Ovary (tissue), 9 donors: ENCODE data around the gene MRRF. TPM values are rescaled to one million over a fixed set of nuclear protein-coding genes. Genes with fewer than 3 reads are reported as not detected.

ENCODE experiments used
- DNase-seq, 5 donors: peaks; one replicate each; pipeline ENCODE4 v3.0.0-alpha.2; 2019 to 2020
- H3K27ac ChIP-seq, 2 donors: fragments of 200-600 bp; one replicate each; pipeline versions ENCODE4 v1.5.1 to v1.8.0; 2019 to 2022
- H3K27me3 ChIP-seq: fragments of 200-600 bp; one replicate; pipeline ENCODE4 v1.8.0; 2022
- H3K36me3 ChIP-seq: fragments of 200-600 bp; sonication (generic); one replicate; pipeline ENCODE4 v1.5.1; 2019
- H3K4me1 ChIP-seq: one replicate; pipeline ENCODE4 v1.8.1; 2013; ENCODE audit warnings: mild to moderate bottlenecking, moderate library complexity; ENCODE audit not compliant: insufficient read depth
- H3K4me3 ChIP-seq: fragments of 200-600 bp; sonication (generic); one replicate; pipeline ENCODE4 v1.5.1; 2017
- H3K9me3 ChIP-seq, 2 donors: fragments of 200-600 bp in 1 of 2; sonication (generic) in 1 of 2; one replicate each; pipeline versions ENCODE4 v1.5.1 to v1.8.1; 2013 to 2019; ENCODE audit warnings: mild to moderate bottlenecking in 1 of 2, moderate library complexity in 1 of 2
- CTCF ChIP-seq, 3 donors: fragments of 450-650 bp in 2 of 3; fragments of 200-600 bp in 1 of 3; IDR thresholded peaks; one replicate each; pipeline versions ENCODE4 v1.5.1 to v1.8.0; 2016 to 2022; ENCODE audit warnings: antibody characterized with exemption in 3 of 3, mild to moderate bottlenecking in 1 of 3
- EP300 ChIP-seq: sonication (generic); formaldehyde crosslinking; IDR thresholded peaks from one replicate; pipeline ENCODE4 v1.6.1; 2017; ENCODE audit warnings: antibody characterized with exemption
- POLR2A ChIP-seq: fragments of 450-650 bp; IDR thresholded peaks from one replicate; pipeline ENCODE4 v1.6.1; 2017; ENCODE audit warnings: antibody characterized with exemption, mild to moderate bottlenecking, moderate library complexity
- WGBS, 3 donors: extraction: QIAGEN DNeasy Blood & Tissue Kit in 1 of 3; methylation state at CpG; one replicate each; pipeline versions ENCODE4 v1.1.5 to v1.1.7; 2013 to 2017; 5-methylcytosine and 5-hydroxymethylcytosine counted together
- intact Hi-C, 4 donors: fragments of 100-400 bp; cut with DNase I; formaldehyde crosslinking; loops; one replicate each; pipeline versions ENCODE4 v1.11.0 to v1.15.1; 2022 to 2023
- polyA plus RNA-seq, 2 donors: library from polyadenylated mRNA; stranded (reverse); fragments of 200-250 nt in 1 of 2; fragments of 350-450 nt in 1 of 2; fragmentation: Illumina TruSeq in 1 of 2; extraction: RNeasy Lipid Tissue Mini Kit (QIAGEN cat#74804) in 1 of 2; gene quantifications; one replicate each; pipeline ENCODE4 v1.2.3, GENCODE V29; 2013 to 2014
- small RNA-seq: library from RNA; depleted of rRNA; stranded (forward); fragments of <200 nt; gene quantifications from one replicate; pipeline ENCODE3, GENCODE V24; 2016
- total RNA-seq, 7 donors: library from RNA; depleted of rRNA in 2 of 7; stranded (reverse); fragments of >200 nt in 2 of 7; fragmentation: NEBNext Ultra II Directional in 3 of 7; extraction: Animal tissue kit (Norgen Biotek cat#: 25700) in 3 of 7; gene quantifications; one replicate each; pipeline versions ENCODE4 v1.1.0 to v1.2.4, GENCODE V29; 2016 to 2023
- donor health status: DM: no; HTN: no; CAD: no; lungs with moderate emphysema.
- donor health status: DM: no; HTN: no; CAD: no.
- donor health status: Bipolar disorder and iron deficiency.
- donor health status: DM: yes; HTN: yes; CAD: no.
- donor health status: DM: no; HTN: no; CAD: no.
- donor health status: DM: yes; HTN: yes; CAD: no.

The MRRF gene
- total and polyA plus RNA-seq, 9 donors = 15.6 to 29.8 (median 22.2) TPM

GRCh38 chr9:122380293-122380692 lies 115.6 kb downstream of the MRRF start:
- Histone ChIP-seq H3K36me3 (no peaks in the 10 kb centered on the region), H3K27ac (no peak overlapping the region), H3K27me3 (no peaks in the 10 kb centered on the region), H3K4me1 (peaks cover 9% of the 10 kb centered on the region), H3K9me3 (no peaks in the 10 kb centered on the region), H3K4me3 (no peak overlapping the region)
- intact Hi-C loops = no loop called here
- DNase-seq = no peak
- TF ChIP-seq EP300 = no peak
- no peak for TF ChIP-seq POLR2A
- TF ChIP-seq CTCF (IDR thresholded peaks at IDR 0.05) = no peak
- WGBS, 3 donors = 91 to 96% (median 94%) methylated on average over 4 of the region's 4 CpGs

Small RNAs within 50 kb of the gene (small RNA-seq; reads per million reads assigned to genes)
- gene AL162424.1 = not detected

Other genes starting within 250 kb of the MRRF start
- 10 to 100 TPM in 3 of 7 donors, 1 to 10 TPM in 4; 7.5 to 13.5 (median 9.2) TPM for gene TTLL11, start 171.6 kb upstream of the MRRF start, total RNA-seq
- gene TTLL11, start 171.6 kb upstream of the MRRF start, polyA plus RNA-seq = 10 to 100 TPM in 1 of 2 donors, 1 to 10 TPM in 1; 6.1 to 10.4 TPM
- gene NDUFA8, start 105.1 kb upstream of the MRRF start, total RNA-seq = 10 to 100 TPM; 17.2 to 37.6 (median 32.0) TPM
- gene NDUFA8, start 105.1 kb upstream of the MRRF start, polyA plus RNA-seq = 10 to 100 TPM; 49.8 to 88.0 TPM
- gene MORN5, start 105.0 kb upstream of the MRRF start, total RNA-seq = 10 to 100 TPM in 1 of 7 donors, 1 to 10 TPM in 2, under 1 TPM in 2, not detected in 2; 0.63 to 25.4 (median 1.6) TPM
- gene MORN5, start 105.0 kb upstream of the MRRF start, polyA plus RNA-seq = 1 to 10 TPM in 1 of 2 donors, under 1 TPM in 1; 0.86 to 3.0 TPM
- 1 to 10 TPM in 6 of 7 donors, under 1 TPM in 1; 0.46 to 8.8 (median 2.1) TPM for gene LHX6, start 35.9 kb upstream of the MRRF start, total RNA-seq
- 1 to 10 TPM; 5.0 to 6.6 TPM for gene LHX6, start 35.9 kb upstream of the MRRF start, polyA plus RNA-seq
- 10 to 100 TPM in 6 of 7 donors, 1 to 10 TPM in 1; 8.3 to 23.7 (median 17.0) TPM for gene RBM18, start within 50 bp of the MRRF start, total RNA-seq
- gene RBM18, start within 50 bp of the MRRF start, polyA plus RNA-seq = 10 to 100 TPM in 1 of 2 donors, 1 to 10 TPM in 1; 9.5 to 25.0 TPM
- 10 to 100 TPM in 1 of 7 donors, 1 to 10 TPM in 6; 1.4 to 37.1 (median 7.0) TPM for gene PTGS1, start 106.1 kb downstream of the MRRF start, total RNA-seq
- 1 to 10 TPM in 1 of 2 donors, under 1 TPM in 1; 0.90 to 8.2 TPM for gene PTGS1, start 106.1 kb downstream of the MRRF start, polyA plus RNA-seq
- gene OR1J1, start 213.0 kb downstream of the MRRF start, total RNA-seq = not detected
- not detected for gene OR1J1, start 213.0 kb downstream of the MRRF start, polyA plus RNA-seq
- not detected for gene OR1J2, start 245.9 kb downstream of the MRRF start, total RNA-seq
- gene OR1J2, start 245.9 kb downstream of the MRRF start, polyA plus RNA-seq = not detected